ENCODE data around the gene CLEC7A.

The CLEC7A gene

DNA sequence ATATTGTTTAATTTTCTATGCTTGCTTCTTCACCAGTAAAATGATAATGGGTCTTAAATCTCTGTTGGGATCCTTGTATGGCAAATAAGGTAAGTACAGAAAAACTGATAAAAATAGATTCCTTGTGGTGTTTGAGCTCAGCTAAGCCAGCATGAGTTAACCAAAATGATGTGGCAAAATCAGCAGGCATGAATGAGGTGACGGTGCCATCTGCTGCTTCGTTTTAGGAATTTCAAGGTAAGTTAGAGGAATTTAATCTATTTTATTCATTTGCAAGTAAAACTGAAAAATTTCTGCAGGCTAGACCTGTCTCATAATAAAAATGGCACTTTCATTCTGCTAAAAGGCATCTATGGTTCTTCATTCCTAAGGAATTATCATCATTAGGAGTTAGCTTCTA, 10.0 kb upstream of the CLEC7A start:
- H3K4me1 ChIP-seq (ENCODE audit: control insufficient read depth, insufficient read depth, low read length) = no peaks in the 10 kb centered on the region
- no peak overlapping the region for H3K27ac ChIP-seq (ENCODE audit: low read length)
- H3K9ac ChIP-seq (ENCODE audit: low read length in 2 of 2) = no peak overlapping the region
- no peak overlapping the region for H3K4me3 ChIP-seq (ENCODE audit: low read length in 2 of 2)
- no peaks in the 10 kb centered on the region for H3K27me3 ChIP-seq (ENCODE audit: control insufficient read depth in 1 of 2, insufficient read depth in 2 of 2, low read length in 2 of 2)
- no peaks in the 10 kb centered on the region for H3K9me3 ChIP-seq (ENCODE audit: control insufficient read depth in 2 of 2, low read length in 2 of 2)
- H3K36me3 ChIP-seq (ENCODE audit: control insufficient read depth in 2 of 2, insufficient read depth in 2 of 2, low read length in 2 of 2) = no peaks in the 10 kb centered on the region

DNA sequence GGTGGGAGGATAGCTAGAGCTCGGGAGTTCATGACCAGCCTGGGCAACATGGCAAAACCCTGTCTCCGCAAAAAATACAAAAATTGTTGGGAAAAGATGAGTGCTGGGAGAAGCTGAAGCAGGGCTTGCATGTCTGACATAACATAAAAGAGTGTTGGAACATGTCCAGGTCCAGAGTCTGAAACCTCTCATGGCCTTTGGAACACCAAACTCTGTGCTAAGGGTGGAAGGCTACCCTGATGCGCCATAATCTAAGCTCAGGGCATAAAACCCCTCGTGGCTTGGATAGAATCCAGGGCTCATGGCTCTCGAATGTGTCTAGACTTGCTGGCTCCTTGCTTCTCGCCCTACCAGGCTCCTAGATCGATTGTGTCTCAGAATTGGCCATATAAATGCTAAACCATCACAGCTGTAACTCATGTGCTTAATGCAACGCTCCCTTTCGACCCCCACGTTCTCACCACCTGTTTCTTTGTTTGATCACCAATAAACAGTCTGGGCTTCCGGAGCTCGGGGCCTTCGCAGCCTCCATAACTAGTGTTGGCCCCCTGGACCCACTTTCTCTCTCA, 6.7 kb upstream of the CLEC7A start:
- Histone ChIP-seq H3K4me1 (ENCODE audit: control insufficient read depth, insufficient read depth, low read length) (no peaks in the 10 kb centered on the region), H3K9ac (ENCODE audit: low read length in 2 of 2) (no peak overlapping the region), H3K27ac (ENCODE audit: low read length) (no peak overlapping the region), H3K9me3 (ENCODE audit: control insufficient read depth in 2 of 2, low read length in 2 of 2) (no peaks in the 10 kb centered on the region), H3K4me3 (ENCODE audit: low read length in 2 of 2) (no peak overlapping the region), H3K36me3 (ENCODE audit: control insufficient read depth in 2 of 2, insufficient read depth in 2 of 2, low read length in 2 of 2) (no peaks in the 10 kb centered on the region), H3K27me3 (ENCODE audit: control insufficient read depth in 1 of 2, insufficient read depth in 2 of 2, low read length in 2 of 2) (no peaks in the 10 kb centered on the region)

DNA sequence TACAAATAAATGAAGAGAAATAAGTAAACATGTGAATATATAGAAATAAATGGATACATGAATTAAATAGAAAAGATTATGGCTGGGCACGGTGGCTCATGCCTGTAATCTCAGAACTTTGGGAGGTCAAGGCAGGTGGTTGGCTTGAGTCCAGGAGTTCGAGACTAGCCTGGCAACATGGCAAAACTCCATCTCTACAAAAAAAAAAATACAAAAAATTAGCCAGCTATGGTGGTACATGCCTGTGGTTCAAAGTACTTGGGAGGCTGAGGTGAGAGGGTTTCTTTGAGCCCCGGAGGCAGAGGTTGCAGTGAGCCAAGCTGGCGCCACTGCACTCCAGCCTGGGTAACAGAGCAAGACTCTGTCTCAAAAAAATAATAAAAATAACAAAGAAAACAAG, 5.1 kb upstream of the CLEC7A start:
- H3K27ac ChIP-seq (ENCODE audit: low read length) = no peak overlapping the region
- no peaks in the 10 kb centered on the region for H3K36me3 ChIP-seq (ENCODE audit: control insufficient read depth in 2 of 2, insufficient read depth in 2 of 2, low read length in 2 of 2)

DNA sequence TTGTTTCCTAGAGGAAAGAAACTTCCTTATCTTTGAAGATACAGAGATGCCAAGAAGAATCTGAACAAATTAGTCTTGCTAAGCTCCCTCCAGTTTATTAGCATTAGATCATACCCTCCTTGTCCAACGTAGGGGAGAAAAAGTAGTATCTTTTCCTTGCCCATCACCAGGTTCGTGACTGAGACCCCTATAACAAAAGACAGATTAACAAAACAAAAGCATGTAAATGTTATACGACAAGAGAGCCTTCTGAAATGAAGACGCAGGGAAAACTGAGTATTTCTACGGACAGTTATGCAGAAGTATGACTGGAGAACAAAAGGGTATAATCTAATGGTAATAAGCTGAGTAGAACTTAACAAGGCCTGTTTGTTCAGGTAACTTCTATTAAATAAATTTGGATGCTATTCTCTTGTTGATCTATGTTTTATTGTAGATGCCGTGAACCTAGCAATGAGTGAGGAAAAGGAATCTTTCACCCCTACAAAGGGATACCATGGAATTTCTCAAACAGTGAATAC, 2.9 kb upstream of the CLEC7A start:
- H3K9ac ChIP-seq (ENCODE audit: low read length in 2 of 2) = no peak overlapping the region
- H3K4me3 ChIP-seq (ENCODE audit: low read length in 2 of 2) = no peak overlapping the region
- H3K4me1 ChIP-seq (ENCODE audit: control insufficient read depth, insufficient read depth, low read length) = no peaks in the 10 kb centered on the region
- no peaks in the 10 kb centered on the region for H3K36me3 ChIP-seq (ENCODE audit: control insufficient read depth in 2 of 2, insufficient read depth in 2 of 2, low read length in 2 of 2)
- no peaks in the 10 kb centered on the region for H3K9me3 ChIP-seq (ENCODE audit: control insufficient read depth in 2 of 2, low read length in 2 of 2)
- no peak overlapping the region for H3K27ac ChIP-seq (ENCODE audit: low read length)
- no peaks in the 10 kb centered on the region for H3K27me3 ChIP-seq (ENCODE audit: control insufficient read depth in 1 of 2, insufficient read depth in 2 of 2, low read length in 2 of 2)

More for the DNA sequence above, 5.1 kb upstream of the CLEC7A start:
- no peak overlapping the region for H3K4me3 ChIP-seq (ENCODE audit: low read length in 2 of 2)
- no peaks in the 10 kb centered on the region for H3K9me3 ChIP-seq (ENCODE audit: control insufficient read depth in 2 of 2, low read length in 2 of 2)
- no peaks in the 10 kb centered on the region for H3K4me1 ChIP-seq (ENCODE audit: control insufficient read depth, insufficient read depth, low read length)
- H3K27me3 ChIP-seq (ENCODE audit: control insufficient read depth in 1 of 2, insufficient read depth in 2 of 2, low read length in 2 of 2) = no peaks in the 10 kb centered on the region
- H3K9ac ChIP-seq (ENCODE audit: low read length in 2 of 2) = no peak overlapping the region

DNA sequence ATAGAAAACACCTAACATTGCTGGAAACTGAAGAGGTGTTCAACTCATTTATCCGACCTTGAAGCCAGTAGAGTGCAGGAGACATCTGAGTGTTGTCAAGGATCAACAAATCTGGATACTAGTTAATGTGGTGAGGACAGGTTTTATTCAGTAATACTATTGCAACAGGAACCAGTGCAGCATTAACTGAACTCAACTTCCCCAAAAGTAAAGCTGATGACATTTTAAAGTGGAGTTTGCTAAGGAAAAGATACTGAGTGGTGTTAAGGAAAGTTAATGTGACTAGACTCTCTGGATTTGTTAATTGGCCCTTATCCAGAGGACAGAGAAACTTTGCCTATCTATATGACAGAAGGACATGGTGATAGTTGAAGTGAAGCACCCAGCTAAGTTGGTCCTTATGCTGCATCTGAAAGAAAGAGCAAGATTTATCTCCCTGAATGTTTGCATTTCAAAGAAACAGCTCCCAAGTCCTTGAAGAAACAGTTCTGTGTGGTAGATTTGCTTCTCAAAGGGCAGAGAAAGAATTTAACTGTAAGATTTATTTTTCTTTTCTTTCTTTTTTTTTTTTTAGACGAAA, 1.2 kb upstream of the CLEC7A start:
- Histone ChIP-seq H3K36me3 (ENCODE audit: control insufficient read depth in 2 of 2, insufficient read depth in 2 of 2, low read length in 2 of 2) (no peaks in the 10 kb centered on the region), H3K9ac (ENCODE audit: low read length in 2 of 2) (no peak overlapping the region), H3K9me3 (ENCODE audit: control insufficient read depth in 2 of 2, low read length in 2 of 2) (no peaks in the 10 kb centered on the region), H3K27me3 (ENCODE audit: control insufficient read depth in 1 of 2, insufficient read depth in 2 of 2, low read length in 2 of 2) (no peaks in the 10 kb centered on the region), H3K27ac (ENCODE audit: low read length) (no peak overlapping the region), H3K4me1 (ENCODE audit: control insufficient read depth, insufficient read depth, low read length) (no peaks in the 10 kb centered on the region), H3K4me3 (ENCODE audit: low read length in 2 of 2) (no peak overlapping the region)

DNA sequence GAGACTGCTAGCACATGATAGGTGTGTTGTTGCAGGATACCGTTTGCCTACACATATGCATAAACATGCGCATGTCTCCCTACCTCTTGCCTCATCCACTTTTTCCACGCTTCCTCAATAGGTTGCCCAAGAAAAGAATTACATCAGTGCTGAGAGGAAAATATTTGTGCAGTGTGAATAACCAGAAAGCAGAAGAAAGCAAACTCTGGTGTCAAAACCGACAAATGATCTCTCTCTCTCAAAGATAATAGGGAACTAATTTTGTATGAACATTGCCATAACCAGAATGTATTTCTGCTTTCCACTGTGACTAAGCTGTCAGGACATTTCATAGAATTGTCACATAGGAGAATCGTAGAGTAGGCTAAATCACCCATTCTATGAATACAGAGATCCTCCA, 1.3 kb downstream of the CLEC7A start:
- H3K36me3 ChIP-seq (ENCODE audit: control insufficient read depth in 2 of 2, insufficient read depth in 2 of 2, low read length in 2 of 2) = no peaks in the 10 kb centered on the region
- no peaks in the 10 kb centered on the region for H3K27me3 ChIP-seq (ENCODE audit: control insufficient read depth in 1 of 2, insufficient read depth in 2 of 2, low read length in 2 of 2)
- no peaks in the 10 kb centered on the region for H3K4me1 ChIP-seq (ENCODE audit: control insufficient read depth, insufficient read depth, low read length)
- no peak overlapping the region for H3K27ac ChIP-seq (ENCODE audit: low read length)
- no peak overlapping the region for H3K9ac ChIP-seq (ENCODE audit: low read length in 2 of 2)
- no peaks in the 10 kb centered on the region for H3K9me3 ChIP-seq (ENCODE audit: control insufficient read depth in 2 of 2, low read length in 2 of 2)
- no peak overlapping the region for H3K4me3 ChIP-seq (ENCODE audit: low read length in 2 of 2)

DNA sequence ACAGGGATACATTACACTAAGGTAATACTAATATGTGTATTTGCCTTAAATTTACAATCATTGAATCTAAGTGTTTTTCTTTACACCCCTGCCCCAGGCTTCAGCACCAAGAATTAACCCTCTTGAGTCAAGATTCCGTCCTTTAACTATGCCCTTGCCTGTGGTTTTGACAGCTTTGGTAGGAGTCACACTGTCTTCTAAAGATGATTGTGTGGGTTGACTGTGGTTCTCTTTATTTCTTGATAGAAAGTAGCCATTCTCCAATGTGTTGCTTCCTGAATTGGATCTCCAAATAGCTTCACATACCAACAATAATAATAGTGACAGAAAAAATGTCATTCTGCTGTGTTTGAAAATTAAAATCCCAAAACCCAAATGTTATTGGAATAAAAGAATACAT, 3.6 kb downstream of the CLEC7A start:
- Histone ChIP-seq H3K9me3 (ENCODE audit: control insufficient read depth in 2 of 2, low read length in 2 of 2) (no peaks in the 10 kb centered on the region), H3K36me3 (ENCODE audit: control insufficient read depth in 2 of 2, insufficient read depth in 2 of 2, low read length in 2 of 2) (no peaks in the 10 kb centered on the region), H3K4me3 (ENCODE audit: low read length in 2 of 2) (no peak overlapping the region), H3K27ac (ENCODE audit: low read length) (no peak overlapping the region), H3K4me1 (ENCODE audit: control insufficient read depth, insufficient read depth, low read length) (no peaks in the 10 kb centered on the region), H3K27me3 (ENCODE audit: control insufficient read depth in 1 of 2, insufficient read depth in 2 of 2, low read length in 2 of 2) (no peaks in the 10 kb centered on the region), H3K9ac (ENCODE audit: low read length in 2 of 2) (no peak overlapping the region)

DNA sequence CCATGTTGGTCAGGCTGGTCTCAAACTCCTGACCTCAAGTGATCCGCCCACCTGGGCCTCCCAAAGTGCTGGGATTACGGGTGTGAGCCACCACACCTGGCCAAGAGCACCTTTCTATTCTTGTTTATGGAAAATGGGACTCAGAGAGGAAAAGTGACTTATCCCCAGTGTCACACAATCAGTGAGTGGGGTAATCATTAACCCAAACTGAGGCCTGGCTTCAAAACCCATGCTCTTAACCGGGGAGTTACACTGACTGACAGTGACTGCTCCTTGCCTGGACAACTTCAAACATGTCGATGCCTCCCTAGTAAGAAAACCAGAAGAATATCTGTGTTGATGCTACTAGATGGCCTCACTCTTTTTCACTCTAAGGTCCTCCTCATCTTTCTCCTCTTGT, 7.3 kb downstream of the CLEC7A start:
- H3K36me3 ChIP-seq (ENCODE audit: control insufficient read depth in 2 of 2, insufficient read depth in 2 of 2, low read length in 2 of 2) = no peaks in the 10 kb centered on the region
- H3K27me3 ChIP-seq (ENCODE audit: control insufficient read depth in 1 of 2, insufficient read depth in 2 of 2, low read length in 2 of 2) = no peaks in the 10 kb centered on the region
- no peaks in the 10 kb centered on the region for H3K4me1 ChIP-seq (ENCODE audit: control insufficient read depth, insufficient read depth, low read length)
- no peak overlapping the region for H3K27ac ChIP-seq (ENCODE audit: low read length)
- no peak overlapping the region for H3K4me3 ChIP-seq (ENCODE audit: low read length in 2 of 2)
- H3K9me3 ChIP-seq (ENCODE audit: control insufficient read depth in 2 of 2, low read length in 2 of 2) = no peaks in the 10 kb centered on the region
- H3K9ac ChIP-seq (ENCODE audit: low read length in 2 of 2) = no peak overlapping the region

DNA sequence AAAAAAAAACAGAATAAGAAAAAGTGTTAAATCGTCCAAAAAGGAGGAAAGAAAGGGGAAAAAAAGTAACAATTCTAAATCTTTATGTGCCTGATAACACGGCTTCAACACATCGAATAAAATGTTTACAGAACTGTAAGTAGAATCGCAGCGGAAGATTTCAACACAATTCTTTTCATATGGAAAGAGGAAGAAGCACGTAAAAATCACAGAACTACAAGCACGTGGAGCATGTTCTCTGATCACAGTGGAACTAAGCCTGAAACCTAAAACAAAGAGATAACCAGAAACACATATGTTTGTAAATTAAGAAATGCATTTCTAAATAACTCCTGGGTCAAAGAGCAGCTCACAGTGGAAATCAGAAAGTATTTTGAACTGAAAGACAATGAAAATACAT, 8.7 kb downstream of the CLEC7A start:
- H3K27me3 ChIP-seq (ENCODE audit: control insufficient read depth in 1 of 2, insufficient read depth in 2 of 2, low read length in 2 of 2) = no peaks in the 10 kb centered on the region
- no peaks in the 10 kb centered on the region for H3K4me1 ChIP-seq (ENCODE audit: control insufficient read depth, insufficient read depth, low read length)
- no peaks in the 10 kb centered on the region for H3K9me3 ChIP-seq (ENCODE audit: control insufficient read depth in 2 of 2, low read length in 2 of 2)
- H3K27ac ChIP-seq (ENCODE audit: low read length) = no peak overlapping the region
- H3K36me3 ChIP-seq (ENCODE audit: control insufficient read depth in 2 of 2, insufficient read depth in 2 of 2, low read length in 2 of 2) = no peaks in the 10 kb centered on the region
- H3K4me3 ChIP-seq (ENCODE audit: low read length in 2 of 2) = no peak overlapping the region
- no peak overlapping the region for H3K9ac ChIP-seq (ENCODE audit: low read length in 2 of 2)

DNA sequence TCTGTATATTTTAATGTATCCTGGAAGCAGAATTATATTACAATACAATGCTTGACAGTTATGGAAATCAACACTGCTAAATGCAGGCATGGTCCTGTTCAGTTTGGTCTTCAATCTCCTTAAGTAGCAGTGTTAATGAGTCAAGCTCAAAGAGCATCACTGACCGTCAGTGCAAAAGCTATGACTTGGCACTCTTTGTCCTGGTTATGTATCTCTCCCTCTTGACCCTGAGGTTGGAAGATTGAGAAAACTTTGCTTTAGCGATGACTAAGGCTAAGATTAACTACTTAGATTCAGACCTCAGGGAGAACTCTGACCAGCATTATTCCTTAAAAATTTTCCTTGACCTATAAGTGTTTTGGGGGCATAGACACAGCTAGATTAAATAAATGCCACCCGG, 10.9 kb downstream of the CLEC7A start:
- Histone ChIP-seq H3K27ac (ENCODE audit: low read length) (no peak overlapping the region), H3K4me1 (ENCODE audit: control insufficient read depth, insufficient read depth, low read length) (no peaks in the 10 kb centered on the region), H3K9me3 (ENCODE audit: control insufficient read depth in 2 of 2, low read length in 2 of 2) (no peaks in the 10 kb centered on the region), H3K27me3 (ENCODE audit: control insufficient read depth in 1 of 2, insufficient read depth in 2 of 2, low read length in 2 of 2) (no peaks in the 10 kb centered on the region), H3K36me3 (ENCODE audit: control insufficient read depth in 2 of 2, insufficient read depth in 2 of 2, low read length in 2 of 2) (no peaks in the 10 kb centered on the region), H3K4me3 (ENCODE audit: low read length in 2 of 2) (no peak overlapping the region), H3K9ac (ENCODE audit: low read length in 2 of 2) (no peak overlapping the region)

DNA sequence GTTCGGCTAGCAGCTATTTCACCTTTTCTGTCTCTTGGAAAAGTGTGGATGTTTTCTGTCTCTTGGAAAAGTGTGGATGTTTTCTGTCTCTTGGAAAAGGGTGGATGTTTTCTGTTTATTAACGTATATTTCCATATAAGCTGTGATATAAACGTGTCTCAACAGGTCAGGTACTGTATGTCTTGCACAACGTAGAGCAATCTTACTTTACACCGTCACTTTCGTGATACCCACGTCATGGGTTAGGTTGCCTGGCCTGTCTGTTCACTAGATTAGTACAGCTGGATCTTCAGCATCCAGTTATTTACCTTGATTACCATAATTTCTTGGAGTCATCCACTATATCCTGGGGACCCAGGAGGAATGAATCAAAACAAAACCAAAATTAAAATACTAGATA, 14.1 kb downstream of the CLEC7A start:
- Histone ChIP-seq H3K4me1 (ENCODE audit: control insufficient read depth, insufficient read depth, low read length) (no peaks in the 10 kb centered on the region), H3K27me3 (ENCODE audit: control insufficient read depth in 1 of 2, insufficient read depth in 2 of 2, low read length in 2 of 2) (no peaks in the 10 kb centered on the region), H3K9me3 (ENCODE audit: control insufficient read depth in 2 of 2, low read length in 2 of 2) (no peaks in the 10 kb centered on the region)

More for the DNA sequence above, 14.1 kb downstream of the CLEC7A start:
- Histone ChIP-seq H3K36me3 (ENCODE audit: control insufficient read depth in 2 of 2, insufficient read depth in 2 of 2, low read length in 2 of 2) (no peaks in the 10 kb centered on the region), H3K9ac (ENCODE audit: low read length in 2 of 2) (no peak overlapping the region), H3K4me3 (ENCODE audit: low read length in 2 of 2) (no peak overlapping the region), H3K27ac (ENCODE audit: low read length) (no peak overlapping the region)
